ENCODE results near the gene C18orf32.
"Not testable (repeated sequence)": the region's sequence is repeated elsewhere in the genome, so short reads cannot be mapped to it uniquely, and the experiment has no call there.

DNA sequence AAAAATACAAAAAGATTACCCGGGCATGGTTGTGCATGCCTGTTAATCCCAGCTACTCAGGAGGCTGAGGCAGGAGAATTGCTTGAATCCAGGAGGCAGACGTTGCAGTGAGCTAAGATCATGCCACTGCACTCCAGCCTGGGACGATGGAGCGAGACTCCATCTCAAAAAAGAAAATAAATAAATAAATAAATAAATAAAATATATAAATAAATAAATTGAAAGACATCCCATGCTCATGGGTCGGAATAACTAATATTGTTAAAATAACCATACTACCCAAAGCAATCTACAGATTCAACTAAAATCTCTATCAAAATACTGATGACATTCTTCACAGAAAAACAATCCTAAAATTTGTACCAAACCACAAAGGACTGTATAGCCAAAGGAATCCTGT, 19.4 kb upstream of the C18orf32 start:
- not testable (repeated sequence) for TF ChIP-seq CTCF (CRISPR knock-in tag; IDR thresholded peaks at IDR 0.05); POLR2AphosphoS5 (IDR thresholded peaks at IDR 0.05; ENCODE audit: low read depth, low read length); CHD2 (IDR thresholded peaks at IDR 0.05; ENCODE audit: low read depth, low read length); TAF1 (CRISPR knock-in tag; IDR thresholded peaks at IDR 0.05); JUND (CRISPR knock-in tag; IDR thresholded peaks at IDR 0.05); ZNF354B (CRISPR knock-in tag; IDR thresholded peaks at IDR 0.05); CCAR2 (optimal IDR thresholded peaks at IDR 0.05; ENCODE audit: low read depth, low read length); HHEX (CRISPR knock-in tag; IDR thresholded peaks at IDR 0.05); POLR2A (IDR thresholded peaks at IDR 0.05; ENCODE audit: insufficient read depth in 1 of 2, low read depth in 2 of 2, low read length in 2 of 2); ZBTB33 (CRISPR knock-in tag; IDR thresholded peaks at IDR 0.05); PAWR (CRISPR knock-in tag; IDR thresholded peaks at IDR 0.05; ENCODE audit: borderline replicate concordance); RAD21 (CRISPR knock-in tag; IDR thresholded peaks at IDR 0.05)
- TF ChIP-seq, protein P1, sequence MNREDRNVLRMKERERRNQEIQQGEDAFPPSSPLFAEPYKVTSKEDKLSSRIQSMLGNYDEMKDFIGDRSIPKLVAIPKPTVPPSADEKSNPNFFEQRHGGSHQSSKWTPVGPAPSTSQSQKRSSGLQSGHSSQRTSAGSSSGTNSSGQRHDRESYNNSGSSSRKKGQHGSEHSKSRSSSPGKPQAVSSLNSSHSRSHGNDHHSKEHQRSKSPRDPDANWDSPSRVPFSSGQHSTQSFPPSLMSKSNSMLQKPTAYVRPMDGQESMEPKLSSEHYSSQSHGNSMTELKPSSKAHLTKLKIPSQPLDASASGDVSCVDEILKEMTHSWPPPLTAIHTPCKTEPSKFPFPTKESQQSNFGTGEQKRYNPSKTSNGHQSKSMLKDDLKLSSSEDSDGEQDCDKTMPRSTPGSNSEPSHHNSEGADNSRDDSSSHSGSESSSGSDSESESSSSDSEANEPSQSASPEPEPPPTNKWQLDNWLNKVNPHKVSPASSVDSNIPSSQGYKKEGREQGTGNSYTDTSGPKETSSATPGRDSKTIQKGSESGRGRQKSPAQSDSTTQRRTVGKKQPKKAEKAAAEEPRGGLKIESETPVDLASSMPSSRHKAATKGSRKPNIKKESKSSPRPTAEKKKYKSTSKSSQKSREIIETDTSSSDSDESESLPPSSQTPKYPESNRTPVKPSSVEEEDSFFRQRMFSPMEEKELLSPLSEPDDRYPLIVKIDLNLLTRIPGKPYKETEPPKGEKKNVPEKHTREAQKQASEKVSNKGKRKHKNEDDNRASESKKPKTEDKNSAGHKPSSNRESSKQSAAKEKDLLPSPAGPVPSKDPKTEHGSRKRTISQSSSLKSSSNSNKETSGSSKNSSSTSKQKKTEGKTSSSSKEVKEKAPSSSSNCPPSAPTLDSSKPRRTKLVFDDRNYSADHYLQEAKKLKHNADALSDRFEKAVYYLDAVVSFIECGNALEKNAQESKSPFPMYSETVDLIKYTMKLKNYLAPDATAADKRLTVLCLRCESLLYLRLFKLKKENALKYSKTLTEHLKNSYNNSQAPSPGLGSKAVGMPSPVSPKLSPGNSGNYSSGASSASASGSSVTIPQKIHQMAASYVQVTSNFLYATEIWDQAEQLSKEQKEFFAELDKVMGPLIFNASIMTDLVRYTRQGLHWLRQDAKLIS (CRISPR knock-in tag; IDR thresholded peaks at IDR 0.05): not testable (repeated sequence)
- TF ChIP-seq, protein P2, sequence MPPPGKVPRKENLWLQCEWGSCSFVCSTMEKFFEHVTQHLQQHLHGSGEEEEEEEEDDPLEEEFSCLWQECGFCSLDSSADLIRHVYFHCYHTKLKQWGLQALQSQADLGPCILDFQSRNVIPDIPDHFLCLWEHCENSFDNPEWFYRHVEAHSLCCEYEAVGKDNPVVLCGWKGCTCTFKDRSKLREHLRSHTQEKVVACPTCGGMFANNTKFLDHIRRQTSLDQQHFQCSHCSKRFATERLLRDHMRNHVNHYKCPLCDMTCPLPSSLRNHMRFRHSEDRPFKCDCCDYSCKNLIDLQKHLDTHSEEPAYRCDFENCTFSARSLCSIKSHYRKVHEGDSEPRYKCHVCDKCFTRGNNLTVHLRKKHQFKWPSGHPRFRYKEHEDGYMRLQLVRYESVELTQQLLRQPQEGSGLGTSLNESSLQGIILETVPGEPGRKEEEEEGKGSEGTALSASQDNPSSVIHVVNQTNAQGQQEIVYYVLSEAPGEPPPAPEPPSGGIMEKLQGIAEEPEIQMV (CRISPR knock-in tag; IDR thresholded peaks at IDR 0.05; ENCODE audit: low read depth): not testable (repeated sequence)

Measured in HepG2 (cell line).